A549 (cell line): ENCODE measurements around the gene GARNL3.

Source experiments
- CEBPB ChIP-seq, 2 experiments: fragments of >200 bp in 1 of 2; sonication (Bioruptor Twin) in 1 of 2; formaldehyde crosslinking in 1 of 2; IDR thresholded peaks; 2 replicates each; pipeline ENCODE4 v1.6.1; 2012 to 2016
- POLR2A ChIP-seq: IDR thresholded peaks from 2 replicates; pipeline ENCODE4 v1.6.1; 2012; ENCODE audit warnings: mild to moderate bottlenecking, low read length
- POLR2AphosphoS2 ChIP-seq: conservative IDR thresholded peaks from 2 replicates; pipeline ENCODE4 v1.6.1; 2012; ENCODE audit warnings: low read length, improper control_type of control experiment, inconsistent platforms
- RAD21 ChIP-seq, 2 experiments: fragments of >200 bp in 1 of 2; sonication (Bioruptor Twin) in 1 of 2; formaldehyde crosslinking in 1 of 2; IDR thresholded peaks in 1 of 2; conservative IDR thresholded peaks in 1 of 2; 2 replicates in 1 of 2; 3 replicates in 1 of 2; pipeline ENCODE4 v1.6.1; 2012 to 2018; ENCODE audit warnings: inconsistent platforms in 1 of 2

- TF ChIP-seq POLR2AphosphoS2 (no peak), POLR2A (no peak), CEBPB (IDR thresholded peaks at IDR 0.05) (no peak), RAD21 (conservative IDR thresholded peaks at IDR 0.05 in 1 of 2, IDR thresholded peaks at IDR 0.05 in 1 of 2) (no peak)
These were observed 26.0 kb downstream of the GARNL3 start for GRCh38 chr9:127290561-127291065.
